Lower leg skin (tissue), 3 donors: Measurements from ENCODE around the gene DOCK1.

Experiments used
- POLR2A ChIP-seq, 2 donors: fragments of 450-650 bp; IDR thresholded peaks; one replicate each; pipeline ENCODE4 v1.6.1; 2016 to 2017; ENCODE audit warnings: antibody characterized with exemption in 2 of 2, mild to moderate bottlenecking in 1 of 2, moderate library complexity in 1 of 2
- TF ChIP-seq, protein P1 (sequence below), 3 donors: fragments of 450-650 bp; IDR thresholded peaks; one replicate each; pipeline ENCODE4 v1.5.1; 2016; ENCODE audit warnings: antibody characterized with exemption in 3 of 3, mild to moderate bottlenecking in 3 of 3, moderate library complexity in 2 of 3

DNA sequence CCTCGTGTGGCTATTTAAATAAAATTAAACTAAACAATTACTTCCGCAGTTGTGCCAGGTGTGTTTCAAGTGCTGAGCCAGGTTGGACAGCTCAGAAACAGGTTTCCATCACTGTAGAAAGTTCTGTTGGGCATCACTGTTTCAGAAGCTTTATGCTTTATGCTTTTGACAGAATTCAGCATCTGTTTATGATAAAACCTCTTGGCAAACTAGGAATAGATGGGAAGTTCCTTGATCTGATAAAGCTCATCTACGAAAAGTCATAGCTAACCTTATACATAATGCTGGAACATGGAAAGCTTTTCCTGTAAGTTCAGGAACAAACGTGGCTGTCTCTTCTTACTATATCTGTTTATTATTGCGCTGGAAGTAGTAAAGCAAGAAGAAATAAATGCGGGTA lies 143.4 kb downstream of the DOCK1 start:
- no peak for TF ChIP-seq POLR2A (IDR thresholded peaks at IDR 0.05)
- TF ChIP-seq, protein P1, sequence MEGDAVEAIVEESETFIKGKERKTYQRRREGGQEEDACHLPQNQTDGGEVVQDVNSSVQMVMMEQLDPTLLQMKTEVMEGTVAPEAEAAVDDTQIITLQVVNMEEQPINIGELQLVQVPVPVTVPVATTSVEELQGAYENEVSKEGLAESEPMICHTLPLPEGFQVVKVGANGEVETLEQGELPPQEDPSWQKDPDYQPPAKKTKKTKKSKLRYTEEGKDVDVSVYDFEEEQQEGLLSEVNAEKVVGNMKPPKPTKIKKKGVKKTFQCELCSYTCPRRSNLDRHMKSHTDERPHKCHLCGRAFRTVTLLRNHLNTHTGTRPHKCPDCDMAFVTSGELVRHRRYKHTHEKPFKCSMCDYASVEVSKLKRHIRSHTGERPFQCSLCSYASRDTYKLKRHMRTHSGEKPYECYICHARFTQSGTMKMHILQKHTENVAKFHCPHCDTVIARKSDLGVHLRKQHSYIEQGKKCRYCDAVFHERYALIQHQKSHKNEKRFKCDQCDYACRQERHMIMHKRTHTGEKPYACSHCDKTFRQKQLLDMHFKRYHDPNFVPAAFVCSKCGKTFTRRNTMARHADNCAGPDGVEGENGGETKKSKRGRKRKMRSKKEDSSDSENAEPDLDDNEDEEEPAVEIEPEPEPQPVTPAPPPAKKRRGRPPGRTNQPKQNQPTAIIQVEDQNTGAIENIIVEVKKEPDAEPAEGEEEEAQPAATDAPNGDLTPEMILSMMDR (IDR thresholded peaks at IDR 0.05), result no peak
